Astrocyte of the spinal cord (primary cell): ENCODE results near the gene NDUFC1.
"Not testable (repeated sequence)": the region's sequence is repeated elsewhere in the genome, so short reads cannot be mapped to it uniquely, and the experiment has no call there.

ENCODE experiments used
- DNase-seq: peaks from one replicate; pipeline ENCODE4 v3.0.0; 2011; ENCODE audit warnings: low read depth, low spot score
- H3K4me3 ChIP-seq: 2 replicates; pipeline ENCODE4 v1.5.1; 2011; ENCODE audit warnings: low read depth, mild to moderate bottlenecking, low read length, moderate library complexity
- CTCF ChIP-seq: IDR thresholded peaks from 2 replicates; pipeline ENCODE4 v1.5.1; 2012; ENCODE audit warnings: low read depth, mild to moderate bottlenecking, low read length, inconsistent platforms
- in situ Hi-C: cut with HindIII; loops from 2 replicates; pipeline ENCODE4 v1.10.0; 2017; ENCODE audit warnings: low sequenced_read_pairs

NDUFC1 gene

GRCh38 chr4:139267301-139267700 lies 35.0 kb downstream of the NDUFC1 start:
- no peak for DNase-seq
- H3K4me3 ChIP-seq: no peak overlapping the region
- in situ Hi-C loops: no loop called here
- TF ChIP-seq CTCF: no peak

- no peak for TF ChIP-seq CTCF
- DNase-seq: peak; percentile 67
- in situ Hi-C loops: no loop called here
- peak overlapping the region; percentile 31 for H3K4me3 ChIP-seq
Measured at GRCh38 chr4:139266583-139267257, 35.6 kb downstream of the NDUFC1 start.

GRCh38 chr4:139266208-139266582 lies 36.1 kb downstream of the NDUFC1 start:
- peak overlapping the region; percentile 31 for H3K4me3 ChIP-seq
- TF ChIP-seq CTCF: no peak
- no peak for DNase-seq
- in situ Hi-C loops: no loop called here

DNA sequence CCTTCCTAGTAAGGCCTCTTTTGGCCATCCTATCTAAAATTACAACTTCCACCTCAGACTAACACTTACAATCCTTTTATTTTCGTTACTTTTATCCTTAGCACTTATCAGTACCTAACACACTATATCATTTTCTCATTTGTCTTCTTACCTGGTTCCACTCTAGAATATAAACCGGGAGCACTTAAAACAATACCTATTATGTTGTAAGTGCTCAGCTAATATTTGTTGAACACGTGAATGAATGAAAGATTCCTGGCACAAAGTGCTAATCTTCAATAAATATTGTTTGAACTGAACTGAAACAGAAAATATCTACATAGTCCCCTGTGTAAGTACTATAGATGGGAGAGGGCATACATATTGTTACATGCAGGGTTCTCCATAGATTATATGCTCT lies 36.6 kb downstream of the NDUFC1 start:
- in situ Hi-C loops: no loop called here
- TF ChIP-seq CTCF: no peak
- DNase-seq: no peak
- no peak overlapping the region for H3K4me3 ChIP-seq

DNA sequence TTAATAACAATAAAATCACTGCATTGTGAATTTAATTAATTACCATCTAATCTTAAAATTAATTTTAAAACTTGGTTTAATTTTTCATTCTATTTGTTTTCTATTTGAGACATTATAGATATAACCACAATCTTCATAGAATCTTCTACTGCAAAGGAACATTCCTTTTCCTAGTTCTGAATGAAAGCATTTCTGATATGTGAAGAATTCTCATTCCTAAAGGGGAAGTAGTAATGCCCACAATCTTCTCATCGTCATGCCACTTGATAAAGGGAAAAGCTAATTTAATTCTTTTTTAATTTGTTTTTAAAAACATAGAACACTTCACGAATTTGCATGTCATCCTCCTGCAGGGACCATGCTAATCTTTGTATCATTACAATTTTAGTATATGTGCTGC lies 45.9 kb downstream of the NDUFC1 start:
- TF ChIP-seq CTCF: no peak
- in situ Hi-C loops: no loop called here
- DNase-seq: no peak
- no peak overlapping the region for H3K4me3 ChIP-seq

- in situ Hi-C loops, H3K4me3 ChIP-seq, DNase-seq: not testable (repeated sequence)
Measured at GRCh38 chr4:139255581-139255980, 46.7 kb downstream of the NDUFC1 start.

- no peak for DNase-seq
- in situ Hi-C loops: no loop called here
- H3K4me3 ChIP-seq: no peak overlapping the region
- no peak for TF ChIP-seq CTCF
Measured at GRCh38 chr4:139253713-139254112, 48.6 kb downstream of the NDUFC1 start.
